Middle frontal gyrus (tissue), 1 donor: ENCODE data around the gene SLC25A26.

Experiments used
- DNase-seq: peaks from one replicate; pipeline ENCODE4 v3.0.0-alpha.2; 2015; ENCODE audit warnings: low spot score; ENCODE audit errors: extremely low spot score

SLC25A26 gene

DNA sequence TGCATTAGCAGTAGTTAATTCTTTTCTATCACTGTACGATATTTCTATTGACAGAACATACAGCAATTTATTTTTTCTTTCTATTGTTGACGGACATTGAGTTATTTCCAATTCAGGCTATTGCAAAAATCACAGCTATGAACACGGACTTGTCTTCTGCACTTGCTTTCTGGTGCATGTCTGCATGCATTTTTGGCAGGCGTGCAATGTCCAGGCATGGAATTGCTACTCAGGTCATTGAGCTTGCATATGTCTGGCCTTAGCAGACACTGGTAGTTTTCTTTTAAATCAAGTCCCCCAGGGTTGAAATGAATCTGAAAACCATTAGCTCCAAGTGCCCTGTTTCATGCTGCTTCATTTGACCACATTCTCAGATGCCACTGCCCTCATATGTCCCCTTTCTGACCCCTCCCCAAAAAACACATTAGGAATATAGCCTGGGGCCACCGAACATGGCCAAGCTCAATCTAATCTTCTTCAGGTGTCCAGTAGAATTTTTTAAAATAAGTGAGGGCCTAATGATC, 207.2 kb downstream of the SLC25A26 start:
- DNase-seq: no peak
